T47D (cell line): ENCODE measurements around the gene EARS2.
A peak's percentile ranks its signal among the peaks of the same experiment; 100 is the strongest.
"Not testable (repeated sequence)": the region's sequence is repeated elsewhere in the genome, so short reads cannot be mapped to it uniquely, and the experiment has no call there.

Experiments
- DNase-seq, 2 experiments: peaks; one replicate each; pipeline versions ENCODE4 v3.0.0 to v3.0.0-alpha.2; 2011 to 2012; ENCODE audit warnings: low read depth in 1 of 2, low spot score in 1 of 2
- JUND ChIP-seq: IDR thresholded peaks from 2 replicates; pipeline ENCODE4 v1.6.1; 2012; ENCODE audit warnings: low read depth
- in situ Hi-C: cut with HindIII; loops from 2 replicates; pipeline ENCODE4 v1.10.0; 2016; ENCODE audit warnings: low sequenced_read_pairs, low pct_unique_long_range_greater_than_20kb

Gene EARS2

GRCh38 chr16:23556881-23557778 is at the start of gene EARS2, which contains the start of gene UBFD1:
TSS of gene EARS2 (minus strand) at chr16:23557350. CDS start at chr16:23557343, 7 bp downstream.
TSS of gene UBFD1 (plus strand) at chr16:23557727. CDS start at chr16:23557743, 16 bp downstream.
- in situ Hi-C loops = no loop called here
- peak; percentile 90 to 99 for DNase-seq
- TF ChIP-seq JUND = no peak

- no peak for TF ChIP-seq JUND
- in situ Hi-C loops = no loop called here
- DNase-seq = peak in 1 of 2 experiments; percentile 21
Observed at GRCh38 chr16:23597003-23597756, 40.0 kb upstream of the EARS2 start.

DNA sequence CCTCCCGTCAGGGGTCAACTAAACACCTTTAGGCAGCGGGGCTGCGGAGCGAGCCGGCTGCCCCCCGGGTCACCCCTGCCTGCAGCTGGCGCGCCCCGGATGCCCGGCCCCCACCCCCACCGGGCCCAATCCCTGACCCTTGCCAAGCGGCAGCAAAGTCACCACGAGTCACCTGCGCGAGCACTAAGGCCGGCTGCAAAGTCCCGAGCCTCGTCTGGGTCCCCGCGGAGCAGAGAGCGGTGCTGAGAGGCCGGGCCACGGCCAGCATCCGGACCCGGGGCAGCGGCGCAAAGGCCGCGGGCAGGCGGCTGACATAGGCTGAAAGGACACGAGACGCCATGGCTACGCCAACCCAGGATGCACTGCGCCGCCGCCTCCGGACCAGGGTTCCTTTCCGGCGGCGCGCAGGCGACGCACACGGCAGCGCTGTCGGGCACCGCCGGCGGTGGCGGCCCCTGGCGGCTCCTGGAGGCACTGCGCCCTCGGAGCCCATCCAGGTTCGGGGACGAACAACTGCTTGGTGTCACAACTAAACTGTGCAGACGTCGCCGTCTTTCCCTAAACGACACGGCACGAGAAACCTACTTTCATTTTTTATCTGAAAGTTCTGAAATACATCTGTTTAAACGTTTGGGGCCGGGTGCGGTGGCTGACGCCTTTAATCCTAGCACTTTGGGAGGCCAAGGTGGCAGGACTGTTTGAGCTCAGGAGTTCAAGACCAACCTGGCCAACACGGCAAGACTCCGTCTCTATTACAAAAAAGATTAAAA is 39.0 kb upstream of the EARS2 start, which contains the start of gene NDUFAB1:
NDUFAB1 (minus strand) TSS at position 366 of the 770 bp plus-strand sequence; CDS start at position 340, 26 bp downstream.
- in situ Hi-C loops = no loop called here
- no peak for TF ChIP-seq JUND
- DNase-seq = peak; percentile 80 to 92

DNA sequence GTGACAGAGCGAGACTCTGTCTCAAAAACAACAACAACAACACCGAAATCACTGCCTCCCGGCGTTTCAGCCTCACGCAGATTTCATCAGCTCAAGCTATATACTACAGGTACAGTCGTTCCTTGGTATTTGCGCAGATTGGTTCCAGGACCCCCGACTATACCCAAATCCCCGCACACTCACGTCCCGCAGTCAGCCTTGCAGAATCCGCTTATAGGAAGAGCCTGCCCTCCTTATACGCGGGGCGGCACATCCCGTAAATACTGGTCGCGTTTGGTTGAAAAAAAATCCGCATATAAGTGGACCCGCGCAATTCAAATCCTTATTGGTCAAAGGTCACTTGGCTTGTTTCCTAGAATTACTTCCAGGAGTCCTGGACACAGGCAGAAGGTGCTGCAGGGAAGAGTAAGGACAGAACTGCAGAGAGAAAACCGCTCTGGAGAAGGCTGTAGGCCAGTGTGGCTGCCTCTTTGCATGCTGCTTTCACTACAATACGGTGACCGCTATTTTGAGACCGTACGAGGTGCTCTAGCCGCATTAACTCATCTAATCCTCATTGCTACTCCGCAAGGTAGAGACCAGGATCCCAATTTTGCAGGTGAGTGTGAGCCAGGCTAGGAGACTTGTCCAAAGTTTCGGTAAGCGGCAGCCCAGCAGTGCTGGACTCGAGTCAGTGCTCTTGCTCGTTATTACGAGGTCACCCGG is 38.2 kb upstream of the EARS2 start:
- DNase-seq = no peak
- in situ Hi-C loops = no loop called here
- no peak for TF ChIP-seq JUND

DNA sequence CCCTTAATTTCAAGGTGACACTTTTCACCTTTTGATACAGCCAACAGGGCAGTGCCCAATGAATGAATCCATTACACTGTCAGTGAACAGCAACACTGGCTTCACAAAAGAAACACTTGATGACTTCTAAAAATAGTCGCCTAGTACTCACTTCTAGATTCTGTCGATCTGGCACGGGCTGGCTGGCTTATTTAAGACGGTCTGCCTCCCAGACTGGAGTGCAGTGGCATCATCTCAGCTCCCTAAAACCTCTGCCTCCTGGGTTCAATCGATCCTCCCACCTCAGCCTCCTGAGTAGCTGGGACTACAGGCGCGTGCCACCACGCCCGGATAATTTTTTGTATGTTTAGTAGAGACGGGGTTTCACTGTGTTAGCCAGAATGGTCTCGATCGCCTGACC is 37.0 kb upstream of the EARS2 start:
- DNase-seq = no peak
- no peak for TF ChIP-seq JUND
- in situ Hi-C loops = no loop called here

GRCh38 chr16:23590181-23590580 is 33.0 kb upstream of the EARS2 start:
- no peak for DNase-seq
- in situ Hi-C loops = no loop called here

GRCh38 chr16:23587726-23588125 is 30.6 kb upstream of the EARS2 start:
- in situ Hi-C loops = no loop called here
- no peak for TF ChIP-seq JUND
- DNase-seq = no peak

More at GRCh38 chr16:23590181-23590580, 33.0 kb upstream of the EARS2 start:
- TF ChIP-seq JUND = no peak

GRCh38 chr16:23584186-23585076 is 27.3 kb upstream of the EARS2 start:
- TF ChIP-seq JUND = no peak
- DNase-seq = no peak
- in situ Hi-C loops = no loop called here

DNA sequence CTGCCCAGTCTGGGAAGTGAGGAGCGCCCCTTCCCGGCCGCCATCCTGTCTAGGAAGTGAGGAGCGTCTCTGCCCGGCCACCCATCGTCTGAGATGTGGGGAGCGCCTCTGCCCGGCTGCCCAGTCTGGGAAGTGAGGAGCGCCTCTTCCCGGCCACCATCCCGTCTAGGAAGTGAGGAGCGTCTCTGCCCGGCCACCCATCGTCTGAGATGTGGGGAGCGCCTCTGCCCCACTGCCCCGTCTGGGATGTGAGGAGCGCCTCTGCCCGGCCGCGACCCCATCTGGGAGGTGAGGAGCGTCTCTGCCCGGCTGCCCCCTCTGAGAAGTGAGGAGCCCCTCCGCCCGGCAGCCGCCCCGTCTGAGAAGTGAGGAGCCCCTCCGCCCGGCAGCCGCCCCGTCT is 26.1 kb upstream of the EARS2 start:
- in situ Hi-C loops = not testable (repeated sequence)

DNA sequence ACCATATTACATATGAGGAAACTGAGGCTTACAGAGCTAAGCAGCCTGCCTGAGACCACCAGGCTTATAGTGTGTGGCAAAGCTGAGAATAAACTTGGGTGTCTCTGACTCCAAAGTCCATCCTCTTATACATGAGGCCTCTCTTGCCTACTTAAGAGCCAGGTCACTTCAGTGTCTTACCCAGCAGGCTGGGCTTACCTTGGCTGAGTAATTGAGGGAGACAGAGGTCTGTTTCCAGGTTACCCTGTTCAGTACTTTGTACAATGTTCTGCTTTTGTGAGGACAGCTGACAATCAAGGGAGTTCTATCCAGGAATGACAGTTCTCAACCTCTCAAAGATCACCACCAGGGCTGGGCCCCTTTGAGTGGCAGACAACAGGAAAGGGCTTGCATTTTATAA is 24.6 kb upstream of the EARS2 start:
- no peak for TF ChIP-seq JUND

More for the DNA sequence above, 26.1 kb upstream of the EARS2 start:
- not testable (repeated sequence) for DNase-seq

GRCh38 chr16:23580391-23580790 is 23.2 kb upstream of the EARS2 start:
- in situ Hi-C loops = no loop called here
- DNase-seq = no peak
- TF ChIP-seq JUND = no peak

More for the DNA sequence above, 24.6 kb upstream of the EARS2 start:
- in situ Hi-C loops = no loop called here
- DNase-seq = no peak
